DMS53 treated with DMSO at 0.1 percent for 48 hours (cell line): ENCODE data around the gene CCNDBP1.
"Not testable (repeated sequence)": the region's sequence is repeated elsewhere in the genome, so short reads cannot be mapped to it uniquely, and the experiment has no call there.

Experiments used
- DNase-seq: peaks from one replicate; lab custom pipeline; 2025; ENCODE audit not compliant: unreplicated experiment; lab: John Stamatoyannopoulos, UW

CCNDBP1 gene, protein sequence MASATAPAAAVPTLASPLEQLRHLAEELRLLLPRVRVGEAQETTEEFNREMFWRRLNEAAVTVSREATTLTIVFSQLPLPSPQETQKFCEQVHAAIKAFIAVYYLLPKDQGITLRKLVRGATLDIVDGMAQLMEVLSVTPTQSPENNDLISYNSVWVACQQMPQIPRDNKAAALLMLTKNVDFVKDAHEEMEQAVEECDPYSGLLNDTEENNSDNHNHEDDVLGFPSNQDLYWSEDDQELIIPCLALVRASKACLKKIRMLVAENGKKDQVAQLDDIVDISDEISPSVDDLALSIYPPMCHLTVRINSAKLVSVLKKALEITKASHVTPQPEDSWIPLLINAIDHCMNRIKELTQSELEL

DNA sequence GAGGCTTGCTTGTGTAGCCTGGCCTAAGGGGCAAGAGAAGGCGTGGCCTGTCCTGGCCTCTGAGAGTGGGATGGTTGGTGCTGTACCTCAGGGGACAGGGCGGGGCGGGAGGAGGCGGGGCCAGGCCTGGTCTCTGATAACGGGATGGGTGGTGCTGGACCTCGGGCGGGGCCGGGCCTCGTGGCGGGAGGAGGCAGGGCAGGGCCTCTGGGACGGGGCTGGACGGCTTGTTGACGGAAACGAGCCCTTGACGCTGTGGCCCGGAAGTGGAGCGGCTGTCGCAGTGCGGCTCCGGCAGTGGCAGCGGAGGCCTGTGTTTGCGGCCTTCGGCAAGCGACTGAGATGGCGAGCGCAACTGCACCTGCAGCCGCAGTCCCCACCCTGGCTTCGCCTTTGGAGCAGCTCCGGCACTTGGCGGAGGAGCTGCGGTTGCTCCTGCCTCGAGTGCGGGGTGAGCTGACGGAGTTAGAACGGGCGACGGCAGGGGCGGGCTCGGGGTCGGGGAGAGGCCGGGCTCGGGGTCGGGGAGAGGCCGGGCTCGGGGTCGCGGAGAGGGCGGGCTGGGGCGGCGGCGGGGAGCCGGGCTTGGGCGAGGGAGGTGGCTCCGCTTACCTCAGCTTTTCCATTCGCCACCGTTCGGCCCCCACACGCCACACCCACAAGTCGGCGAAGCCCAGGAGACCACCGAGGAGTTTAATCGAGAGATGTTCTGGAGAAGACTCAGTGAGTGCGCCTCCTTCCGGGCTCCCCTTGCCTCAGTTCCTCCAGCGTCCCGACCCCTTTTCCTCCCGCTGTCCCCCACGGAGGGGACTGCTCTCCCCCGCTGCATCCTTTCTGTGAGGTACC, at the start of gene CCNDBP1:
TSS of gene CCNDBP1 (plus strand) at position 247 of the 846 bp plus-strand sequence. CDS start at position 343, 96 bp downstream.
- peak; percentile 79 for DNase-seq

DNA sequence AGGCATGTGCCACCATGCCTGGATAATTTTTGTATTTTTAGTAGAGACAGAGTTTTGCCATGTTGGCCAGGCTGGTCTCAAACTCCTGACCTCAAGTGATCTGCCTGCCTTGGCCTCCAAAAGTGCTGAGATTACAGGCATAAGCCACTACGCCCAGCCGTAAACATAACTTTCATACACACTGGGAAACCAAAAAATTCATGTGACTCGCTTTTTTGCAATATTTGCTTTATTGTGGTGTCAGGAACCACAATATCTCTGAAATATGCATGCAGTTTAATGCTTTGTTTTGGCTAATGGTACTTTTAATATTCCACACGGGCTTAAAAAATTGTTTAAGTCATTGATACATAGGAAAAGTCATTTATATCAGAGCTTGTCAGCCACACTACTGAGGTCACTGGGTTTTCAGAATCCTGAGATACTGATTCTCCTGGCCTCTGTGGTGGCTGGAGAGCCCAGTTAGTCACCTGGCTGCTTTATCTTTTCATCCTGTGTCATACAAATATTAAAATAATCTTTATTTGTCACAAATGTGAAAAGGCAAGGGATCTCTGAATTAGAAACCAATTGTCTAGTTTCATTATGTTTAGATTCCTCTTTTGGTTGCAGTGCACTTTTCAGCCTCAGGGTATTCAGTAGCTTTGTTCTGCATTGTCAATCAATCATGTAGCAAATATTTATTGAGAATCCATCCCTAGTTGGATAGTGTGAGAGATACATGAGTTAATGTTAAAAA, 41.8 kb upstream of the CCNDBP1 start:
- DNase-seq, result no peak

DNA sequence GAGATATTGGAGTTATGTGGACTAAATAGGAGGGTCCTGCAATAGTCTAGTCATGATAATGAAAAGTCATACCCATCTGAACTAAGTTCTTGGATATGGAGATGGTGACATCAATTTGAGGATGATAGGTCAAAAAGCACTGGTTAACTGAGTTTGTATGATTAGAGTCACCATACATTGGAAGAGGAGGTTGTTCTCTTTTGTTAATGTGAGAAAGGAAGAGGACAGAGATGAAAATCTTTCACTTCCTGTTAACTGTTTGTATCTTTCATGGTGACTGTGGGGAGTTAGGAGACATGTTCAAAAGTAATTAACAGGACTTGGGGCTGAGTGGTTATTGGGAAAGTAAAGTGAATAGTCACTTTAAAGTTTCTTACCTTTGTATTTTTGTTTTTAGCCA, 40.7 kb upstream of the CCNDBP1 start:
- DNase-seq, result no peak

DNA sequence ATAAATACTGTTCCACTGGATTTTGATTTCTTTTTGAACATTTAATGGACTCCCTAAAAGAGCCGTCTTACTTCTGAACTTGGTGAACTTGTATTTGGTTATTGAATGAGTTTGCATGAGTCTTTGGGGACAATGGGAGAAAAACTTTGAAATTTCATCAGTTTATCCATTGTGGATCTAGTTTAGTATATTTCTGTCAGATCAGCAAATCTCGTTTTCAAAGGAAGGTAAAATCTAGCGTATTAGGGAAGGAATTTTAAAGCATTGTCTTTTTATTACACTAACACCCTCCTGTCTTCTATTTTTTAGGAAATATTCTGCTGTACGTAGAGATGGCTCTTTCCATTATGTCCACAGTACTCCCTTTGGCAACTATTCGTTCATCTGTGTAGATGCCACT, 39.0 kb upstream of the CCNDBP1 start:
- no peak for DNase-seq

DNA sequence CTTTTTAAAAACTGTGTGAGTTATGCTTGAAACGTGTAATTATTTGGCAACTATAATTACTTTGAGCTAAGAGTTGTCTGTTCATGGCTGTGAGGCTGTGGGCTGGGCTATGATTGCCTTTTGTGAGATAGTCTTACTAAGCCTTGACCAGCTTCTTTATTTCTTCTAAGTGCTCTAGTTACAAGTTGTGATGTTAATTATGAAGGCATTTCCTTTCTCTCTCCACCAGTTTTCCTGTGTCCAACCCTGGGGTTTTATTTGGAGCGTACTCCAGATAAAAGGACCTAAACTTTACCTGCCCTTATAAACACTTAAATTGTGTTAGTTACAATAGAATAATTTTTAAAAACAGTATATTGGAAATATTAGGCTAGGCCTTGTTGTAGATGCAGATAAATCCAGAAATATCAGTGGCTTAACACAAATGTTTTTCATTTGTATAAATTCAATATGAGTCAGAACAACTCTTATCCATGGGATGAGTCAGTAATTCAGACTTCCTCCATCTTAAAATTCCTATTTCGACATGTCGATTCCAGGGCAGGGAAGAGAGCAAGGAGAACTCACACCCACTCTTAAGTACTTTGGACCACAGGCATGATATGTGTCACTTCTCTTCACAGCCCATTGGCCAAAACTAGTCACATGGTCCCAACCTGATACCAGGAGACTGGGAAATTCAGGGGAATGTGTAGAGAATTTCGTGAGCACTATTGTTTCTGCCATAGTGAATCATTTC, 34.8 kb upstream of the CCNDBP1 start:
- no peak for DNase-seq

DNA sequence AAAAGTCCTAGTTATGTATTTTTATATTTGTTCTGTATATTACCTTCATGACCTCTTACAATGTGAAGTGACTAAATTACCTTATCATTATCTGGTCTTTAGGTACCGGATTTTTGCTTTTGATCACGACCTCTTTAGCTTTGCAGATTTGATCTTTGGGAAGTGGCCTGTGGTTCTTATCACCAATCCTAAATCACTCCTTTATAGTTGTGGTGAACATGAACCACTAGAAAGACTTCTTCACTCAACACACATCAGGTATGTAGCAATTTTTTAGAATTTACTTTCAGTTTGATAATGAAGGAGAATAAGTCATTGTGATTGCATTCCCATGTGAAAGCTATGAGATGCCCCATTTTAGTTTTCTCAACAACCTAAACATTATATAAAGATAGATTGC, 33.5 kb upstream of the CCNDBP1 start:
- DNase-seq, result no peak

DNA sequence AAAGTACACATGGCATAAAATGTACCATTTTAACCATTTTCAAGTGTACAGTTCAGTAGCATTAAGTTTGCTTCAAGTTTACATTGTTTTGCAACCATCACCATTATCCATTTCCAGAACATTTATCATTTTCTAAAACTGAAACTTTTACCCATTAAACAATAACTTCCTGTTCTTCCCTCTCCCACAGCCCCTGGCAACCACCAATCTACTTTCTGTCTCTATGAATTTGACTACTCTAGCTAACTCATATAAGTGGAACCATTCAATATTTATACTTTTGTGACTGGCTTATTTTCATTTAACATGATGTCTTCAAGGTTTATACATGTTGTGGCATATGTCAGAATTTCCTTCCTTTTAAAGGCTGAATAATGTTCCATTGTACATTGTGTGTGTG, 31.9 kb upstream of the CCNDBP1 start:
- DNase-seq, result no peak

DNA sequence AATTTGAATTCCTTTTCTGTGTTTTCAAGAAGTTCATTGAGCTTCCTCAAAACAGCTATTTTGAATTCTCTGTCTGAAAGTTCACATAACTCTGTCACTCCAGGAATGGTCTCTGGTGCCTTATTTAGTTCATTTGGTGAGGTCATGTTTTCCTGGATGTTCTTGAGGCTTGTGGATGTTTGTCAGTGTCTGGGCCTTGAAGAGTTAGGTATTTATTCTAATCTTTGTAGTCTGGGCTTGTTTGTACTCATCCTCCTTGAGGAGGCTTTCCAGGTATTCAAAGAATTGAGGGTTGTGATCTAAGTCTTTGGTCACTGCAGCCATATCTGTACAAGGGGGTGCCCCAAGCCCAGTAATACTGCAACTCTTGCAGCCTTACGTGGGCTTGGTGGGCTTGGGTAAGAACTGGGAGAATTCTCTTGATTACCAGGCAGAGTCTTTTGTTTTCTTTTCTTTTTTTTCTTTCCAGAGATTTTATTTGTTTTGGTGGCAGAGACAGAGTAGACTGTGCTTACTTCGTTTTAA, 19.3 kb upstream of the CCNDBP1 start:
- DNase-seq, result no peak

DNA sequence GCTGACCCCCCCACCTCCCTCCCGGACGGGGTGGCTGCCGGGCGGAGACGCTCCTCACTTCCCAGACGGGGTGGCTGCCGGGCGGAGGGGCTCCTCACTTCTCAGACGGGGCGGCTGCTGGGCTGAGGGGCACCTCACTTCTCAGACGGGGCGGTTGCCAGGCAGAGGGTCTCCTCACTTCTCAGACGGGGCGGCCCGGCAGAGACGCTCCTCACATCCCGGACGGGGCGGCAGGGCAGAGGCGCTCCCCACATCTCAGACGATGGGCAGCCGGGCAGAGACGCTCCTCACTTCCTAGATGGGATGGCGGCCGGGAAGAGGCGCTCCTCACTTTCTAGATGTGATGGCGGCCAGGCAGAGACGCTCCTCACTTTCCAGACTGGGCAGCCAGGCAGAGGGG, 17.9 kb upstream of the CCNDBP1 start:
- DNase-seq, result not testable (repeated sequence)

DNA sequence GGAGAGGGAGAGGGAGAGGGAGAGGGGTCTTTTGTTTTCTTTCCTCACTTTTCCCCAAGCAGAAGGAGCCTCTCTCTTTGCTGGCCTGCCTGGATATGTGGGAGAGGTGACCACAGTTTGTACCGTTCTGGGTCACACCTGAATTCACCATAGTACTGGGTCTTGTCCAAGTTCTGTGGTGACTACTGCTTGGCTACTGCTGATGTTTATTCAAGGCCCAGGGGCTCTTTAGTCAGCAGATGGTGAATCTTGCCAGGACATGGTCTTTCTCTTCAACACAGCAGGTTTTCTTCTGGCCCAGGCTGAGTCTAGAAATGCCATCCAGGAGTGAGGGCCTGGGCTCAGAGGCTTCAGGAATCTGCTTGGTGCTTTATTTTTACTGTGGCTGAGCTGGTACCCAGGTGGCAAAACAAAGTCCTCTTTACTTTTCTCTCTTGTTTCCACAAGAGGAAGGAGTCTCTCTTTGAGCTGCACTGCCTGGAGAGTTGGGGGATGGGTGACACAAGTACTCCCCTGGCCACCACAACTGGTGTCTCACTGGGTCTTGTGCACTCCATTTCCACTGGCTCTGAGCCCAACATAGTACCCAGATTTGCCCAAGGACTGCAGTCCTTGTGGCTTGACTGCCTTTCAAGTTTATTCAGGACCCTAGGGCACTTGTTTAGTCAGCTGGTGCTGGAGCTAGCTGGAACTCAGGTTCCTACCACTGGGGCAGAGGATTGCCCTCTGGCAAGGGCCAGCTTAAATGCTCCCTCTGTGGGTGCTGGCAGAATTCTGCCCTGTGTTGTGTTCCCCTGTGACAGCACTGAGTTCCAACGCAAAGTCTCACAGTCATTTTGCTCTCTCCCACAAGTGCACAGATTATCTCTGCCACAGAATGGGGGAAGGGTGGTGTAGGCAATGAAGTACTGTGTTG, 16.8 kb upstream of the CCNDBP1 start:
- no peak for DNase-seq

DNA sequence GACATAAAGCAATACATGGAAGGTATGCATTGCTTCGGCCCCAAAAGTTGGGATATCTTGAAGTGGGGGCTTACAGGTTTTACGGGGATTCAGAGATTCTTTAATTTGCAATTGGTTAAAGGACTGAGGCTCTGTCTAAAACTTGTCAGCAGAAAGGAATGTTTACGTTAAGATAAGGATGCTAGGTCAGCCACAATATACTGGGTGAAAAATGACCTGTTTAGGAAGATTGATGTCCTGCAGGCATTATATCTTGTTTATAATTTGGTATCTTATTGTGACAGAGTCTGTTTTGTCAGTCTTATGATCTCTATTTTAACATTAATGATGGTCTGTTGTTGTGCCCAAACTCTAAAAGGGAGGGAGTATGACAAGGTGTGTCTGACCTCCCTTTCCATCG, 15.3 kb upstream of the CCNDBP1 start:
- DNase-seq, result no peak

DNA sequence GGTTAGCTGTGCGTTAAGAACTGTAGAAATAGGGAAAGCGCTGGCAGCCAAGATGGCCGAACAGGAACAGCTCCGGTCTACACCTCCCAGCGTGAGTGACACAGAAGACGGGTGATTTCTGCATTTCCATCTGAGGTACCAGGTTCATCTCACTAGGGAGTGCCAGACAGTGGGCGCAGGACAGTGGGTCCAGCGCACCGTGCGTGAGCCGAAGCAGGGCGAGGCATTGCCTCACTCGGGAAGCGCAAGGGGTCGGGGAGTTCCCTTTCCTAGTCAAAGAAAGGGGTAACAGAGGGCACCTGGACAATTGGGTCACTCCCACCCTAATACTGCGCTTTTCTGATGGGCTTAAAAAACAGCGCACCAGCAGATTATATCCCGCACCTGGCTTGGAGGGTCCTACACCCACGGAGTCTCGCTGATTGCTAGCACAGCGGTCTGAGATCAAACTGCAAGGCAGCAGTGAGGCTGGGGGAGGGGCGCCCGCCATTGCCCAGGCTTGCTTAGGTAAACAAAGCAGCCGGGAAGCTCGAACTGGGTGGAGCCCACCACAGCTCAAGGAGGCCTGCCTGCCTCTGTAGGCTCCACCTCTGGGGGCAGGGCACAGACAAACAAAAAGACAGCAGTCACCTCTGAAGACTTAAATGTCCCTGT, 9.4 kb upstream of the CCNDBP1 start:
- not testable (repeated sequence) for DNase-seq

DNA sequence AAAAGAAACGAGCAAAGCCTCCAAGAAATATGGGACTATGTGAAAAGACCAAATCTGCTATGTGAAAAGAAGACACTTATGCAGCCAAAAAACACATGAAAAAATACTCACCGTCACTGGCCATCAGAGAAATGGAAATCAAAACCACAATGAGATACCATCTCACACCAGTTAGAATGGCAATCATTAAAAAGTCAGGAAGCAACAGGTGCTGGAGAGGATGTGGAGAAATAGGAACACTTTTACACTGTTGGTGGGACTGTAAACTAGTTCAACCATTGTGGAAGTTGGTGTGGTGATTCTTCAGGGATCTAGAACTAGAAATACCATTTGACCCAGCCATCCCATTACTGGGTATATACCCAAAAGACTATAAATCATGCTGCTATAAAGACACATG, 8.1 kb upstream of the CCNDBP1 start:
- DNase-seq, result not testable (repeated sequence)

DNA sequence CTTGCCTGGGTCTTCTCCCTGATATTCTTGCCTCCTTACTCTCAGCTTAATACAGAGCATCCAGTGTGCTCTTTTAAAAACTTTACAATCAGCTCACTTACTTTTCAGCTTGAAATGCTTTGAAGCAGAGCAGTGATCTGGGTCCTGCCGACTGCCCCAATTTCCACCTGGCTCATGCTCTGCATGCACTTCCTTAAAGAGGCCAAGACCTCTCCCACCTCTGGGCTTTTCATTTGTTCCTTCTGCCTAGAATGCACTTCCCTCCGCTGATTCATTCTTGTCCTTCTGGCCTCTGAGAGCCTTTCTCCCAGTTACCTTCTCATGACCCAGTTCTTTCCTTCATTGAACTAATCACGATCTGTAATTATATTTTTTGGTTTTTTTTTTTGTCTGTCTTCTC, 1.9 kb upstream of the CCNDBP1 start:
- DNase-seq, result no peak

DNA sequence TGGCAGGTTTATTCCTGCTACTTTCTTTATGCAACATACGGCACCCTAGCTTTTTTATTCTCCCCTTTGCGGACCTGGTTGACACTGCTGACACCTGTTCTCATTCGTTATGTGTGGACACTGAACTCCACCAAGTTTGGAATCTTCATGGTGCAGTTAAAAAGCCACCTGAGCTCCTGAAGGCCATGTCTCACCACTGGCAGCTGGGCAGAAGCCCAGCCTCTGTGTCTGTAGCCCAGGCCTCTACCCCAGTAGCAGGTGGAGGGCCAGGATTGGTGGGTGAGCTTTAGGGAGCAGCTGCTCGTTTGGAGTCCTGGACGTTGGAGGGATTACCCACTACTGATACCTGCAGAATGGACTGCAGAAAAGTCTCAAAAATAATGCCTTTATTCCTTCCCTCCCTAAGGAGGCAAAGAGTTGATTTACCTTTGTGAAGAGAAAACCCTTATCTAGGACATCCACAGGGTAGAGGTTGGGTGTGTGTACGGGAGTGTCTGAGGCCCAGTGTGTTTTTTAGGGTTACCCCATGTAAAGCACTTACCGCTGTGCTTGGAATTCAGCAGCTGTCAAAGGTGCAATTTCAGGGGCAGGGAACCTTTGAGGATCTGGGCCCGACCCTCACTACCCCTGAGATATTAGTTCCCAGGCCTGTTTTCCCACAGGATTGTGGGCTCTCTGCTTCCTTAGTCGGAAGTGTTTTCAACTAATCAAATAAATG, 637 bp upstream of the CCNDBP1 start:
- no peak for DNase-seq

DNA sequence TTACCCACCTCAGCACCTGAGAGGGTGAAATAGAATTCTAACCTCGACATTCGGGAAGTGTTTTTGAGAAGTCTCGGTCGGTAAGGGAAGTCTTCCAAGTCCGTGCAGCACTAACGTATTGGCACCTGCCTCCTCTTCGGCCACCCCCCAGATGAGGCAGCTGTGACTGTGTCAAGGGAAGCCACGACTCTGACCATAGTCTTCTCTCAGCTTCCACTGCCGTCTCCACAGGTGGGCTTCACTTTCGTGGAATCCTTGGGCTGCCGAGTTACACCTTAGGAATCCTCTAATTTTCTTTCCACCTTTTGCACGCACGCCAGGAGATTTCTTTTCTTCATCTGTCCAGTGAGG, 775 bp downstream of the CCNDBP1 start:
- DNase-seq, result peak; percentile 15

DNA sequence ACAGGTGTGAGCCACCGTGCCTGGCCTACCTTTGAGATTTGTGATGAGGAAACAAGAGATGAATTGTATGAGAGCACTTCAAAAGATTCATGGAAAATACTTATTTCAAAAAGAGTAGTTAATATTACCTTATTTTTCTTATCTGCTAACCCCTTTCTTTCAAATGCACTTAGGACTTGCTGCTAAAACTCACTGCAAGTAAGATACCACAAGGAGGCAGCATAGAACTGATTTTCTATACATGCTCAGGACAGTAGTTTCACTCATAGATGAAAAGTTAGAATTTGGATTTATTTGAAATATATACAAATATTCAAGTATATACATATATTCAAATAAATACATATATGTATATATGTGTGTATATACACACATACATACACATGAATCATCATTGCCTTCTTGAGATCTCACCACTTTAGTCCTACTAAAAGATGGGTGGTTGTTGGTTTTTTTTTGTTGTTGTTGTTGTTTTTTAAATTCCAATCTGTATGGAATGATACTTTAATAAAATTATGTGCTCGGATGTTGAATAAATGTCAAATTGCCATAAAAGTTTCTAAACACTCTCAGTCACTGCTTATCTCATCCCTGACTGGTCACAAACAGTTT, 2.4 kb downstream of the CCNDBP1 start:
- peak; percentile 24 for DNase-seq

DNA sequence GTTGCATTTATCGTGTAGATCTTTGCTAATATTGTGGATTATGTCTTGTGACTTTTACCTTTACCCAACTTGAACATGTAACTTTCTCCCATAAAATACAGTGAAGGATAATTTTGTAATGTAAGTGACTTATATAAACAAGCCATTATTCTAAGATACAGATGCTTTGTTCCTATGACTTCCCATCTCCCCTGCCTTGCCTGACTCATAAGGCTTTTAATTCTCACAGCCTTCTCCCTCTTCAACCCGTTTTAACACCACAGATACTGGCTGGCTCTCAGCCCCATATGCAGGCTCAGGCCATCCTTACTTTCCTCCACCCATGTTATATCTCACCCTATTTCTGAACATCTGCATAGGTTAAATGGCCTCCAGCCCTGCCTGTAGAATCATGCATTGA, 4.1 kb downstream of the CCNDBP1 start:
- DNase-seq, result no peak
